Measurements from ENCODE around the gene ATP8B3.

ATP8B3 gene

GRCh38 chr19:1858412-1859081 is 46.5 kb upstream of the ATP8B3 start:
- DNase-seq (ENCODE audit: low read depth): no peak
- no peak for TF ChIP-seq CTCF (IDR thresholded peaks at IDR 0.05; ENCODE audit: control insufficient read depth, extremely low read depth, insufficient read depth)
- no peak overlapping the region for H3K4me3 ChIP-seq (ENCODE audit: low read depth, low read length)

GRCh38 chr19:1857648-1858326 is 45.7 kb upstream of the ATP8B3 start:
- TF ChIP-seq CTCF (IDR thresholded peaks at IDR 0.05; ENCODE audit: control insufficient read depth, extremely low read depth, insufficient read depth): no peak
- peak overlapping the region; percentile 46 for H3K4me3 ChIP-seq (ENCODE audit: low read depth, low read length)
- DNase-seq (ENCODE audit: low read depth): no peak

GRCh38 chr19:1856698-1857603 is 44.9 kb upstream of the ATP8B3 start:
- peak; percentile 63 for DNase-seq (ENCODE audit: low read depth)
- H3K4me3 ChIP-seq (ENCODE audit: low read depth, low read length): peak overlapping the region; percentile 46
- no peak for TF ChIP-seq CTCF (IDR thresholded peaks at IDR 0.05; ENCODE audit: control insufficient read depth, extremely low read depth, insufficient read depth)

GRCh38 chr19:1856345-1856697 is 44.2 kb upstream of the ATP8B3 start:
- TF ChIP-seq CTCF (IDR thresholded peaks at IDR 0.05; ENCODE audit: control insufficient read depth, extremely low read depth, insufficient read depth): no peak
- DNase-seq (ENCODE audit: low read depth): no peak
- H3K4me3 ChIP-seq (ENCODE audit: low read depth, low read length): no peak overlapping the region

GRCh38 chr19:1855828-1856255 is 43.8 kb upstream of the ATP8B3 start:
- no peak for DNase-seq (ENCODE audit: low read depth)
- no peak for TF ChIP-seq CTCF (IDR thresholded peaks at IDR 0.05; ENCODE audit: control insufficient read depth, extremely low read depth, insufficient read depth)
- peak overlapping the region; percentile 45 for H3K4me3 ChIP-seq (ENCODE audit: low read depth, low read length)

- DNase-seq (ENCODE audit: low read depth): peak; percentile 53
- TF ChIP-seq CTCF (IDR thresholded peaks at IDR 0.05; ENCODE audit: control insufficient read depth, extremely low read depth, insufficient read depth): no peak
- H3K4me3 ChIP-seq (ENCODE audit: low read depth, low read length): peak overlapping the region; percentile 45
Observed at GRCh38 chr19:1855040-1855827, 43.2 kb upstream of the ATP8B3 start.
